DOHH2 (cell line): ENCODE measurements around the gene KBTBD3.

Experiments
- H3F3A ChIP-seq: fragments of 200-600 bp; sonication (generic), shearing (Covaris generic); 2 replicates; pipeline ENCODE4 v1.6.0; 2016; ENCODE audit warnings: antibody characterized with exemption, mild to moderate bottlenecking; ENCODE audit not compliant: control insufficient read depth, insufficient read depth
- H3K27ac ChIP-seq: fragments of 200-600 bp; sonication (generic); 2 replicates; pipeline ENCODE4 v1.5.1; 2014; ENCODE audit warnings: low read depth, mild to moderate bottlenecking, low read length, moderate library complexity
- H3K27me3 ChIP-seq: fragments of 200-600 bp; sonication (generic); 2 replicates; pipeline ENCODE4 v1.6.1; 2014; ENCODE audit warnings: mild to moderate bottlenecking, low read length, mixed read lengths; ENCODE audit not compliant: control insufficient read depth
- H3K36me3 ChIP-seq: fragments of 200-600 bp; sonication (generic); 2 replicates; pipeline ENCODE4 v1.6.1; 2014; ENCODE audit warnings: mild to moderate bottlenecking, low read length, moderate library complexity, mixed read lengths; ENCODE audit not compliant: control insufficient read depth
- H3K4me1 ChIP-seq: fragments of 200-600 bp; sonication (generic); 2 replicates; pipeline ENCODE4 v1.6.1; 2014; ENCODE audit warnings: mild to moderate bottlenecking, low read length, mixed read lengths; ENCODE audit not compliant: control insufficient read depth
- H3K4me2 ChIP-seq: fragments of 200-600 bp; sonication (generic); 2 replicates; pipeline ENCODE4 v1.6.0; 2014; ENCODE audit warnings: mild to moderate bottlenecking, low read length, moderate library complexity
- H3K4me3 ChIP-seq: fragments of 200-600 bp; sonication (generic); 2 replicates; pipeline ENCODE4 v1.5.1; 2014; ENCODE audit warnings: mild to moderate bottlenecking, low read length, mixed read lengths
- H3K79me2 ChIP-seq: fragments of 200-600 bp; sonication (generic); 2 replicates; pipeline ENCODE4 v1.6.1; 2014; ENCODE audit warnings: mild to moderate bottlenecking, low read length, mixed read lengths; ENCODE audit not compliant: control insufficient read depth
- H3K9me2 ChIP-seq: fragments of 200-600 bp; sonication (generic); replicated peaks from 2 replicates; pipeline ENCODE4 v1.6.1; 2014; ENCODE audit warnings: mild to moderate bottlenecking, low read length, mixed read lengths; ENCODE audit not compliant: control insufficient read depth
- H3K9me3 ChIP-seq: fragments of 200-600 bp; sonication (generic); 2 replicates; pipeline ENCODE4 v1.6.1; 2014; ENCODE audit warnings: antibody characterized with exemption, low read length, mixed read lengths; ENCODE audit not compliant: control insufficient read depth, insufficient read depth
- H4K20me1 ChIP-seq: fragments of 200-600 bp; sonication (generic); 2 replicates; pipeline ENCODE4 v1.6.0; 2014; ENCODE audit warnings: low read depth, mild to moderate bottlenecking, antibody characterized with exemption, low read length, moderate library complexity; ENCODE audit not compliant: control insufficient read depth, insufficient read depth
- EZH2phosphoT487 ChIP-seq: fragments of 200-600 bp; sonication (generic); IDR thresholded peaks from 2 replicates; pipeline ENCODE4 v1.6.1; 2017; ENCODE audit warnings: borderline replicate concordance, mild to moderate bottlenecking, antibody characterized with exemption, low read length, moderate library complexity, mixed read lengths
- TF ChIP-seq, protein P1 (sequence below): fragments of 200-600 bp; sonication (generic); IDR thresholded peaks from one replicate; pipeline ENCODE4 v1.5.1; 2014; ENCODE audit warnings: antibody characterized with exemption, mild to moderate bottlenecking, low read depth, low read length; ENCODE audit not compliant: poor library complexity, severe bottlenecking

KBTBD3 gene

DNA sequence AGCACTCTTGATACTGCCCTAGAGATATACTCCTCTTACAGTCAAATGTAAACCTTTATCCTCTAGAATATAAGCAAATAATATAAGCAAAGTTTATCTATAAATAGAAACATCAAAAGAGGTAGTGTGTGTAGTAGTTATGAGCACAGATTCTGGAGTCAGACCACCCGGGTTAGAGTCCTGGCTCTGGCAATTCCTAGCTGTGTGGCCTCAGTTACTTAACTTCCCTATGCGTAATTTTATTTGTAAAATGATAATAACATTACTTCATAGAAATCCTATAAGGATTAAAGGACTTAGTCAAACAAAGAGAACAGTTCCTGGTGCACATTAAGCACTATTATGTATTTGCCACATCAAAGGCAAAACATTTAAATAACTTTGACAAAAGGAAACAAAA is 62.1 kb downstream of the KBTBD3 start:
- no peak overlapping the region for H3K27ac ChIP-seq
- H3K27me3 ChIP-seq = no peaks in the 10 kb centered on the region
- peaks cover 93% of the 10 kb centered on the region for H3K79me2 ChIP-seq
- no peaks in the 10 kb centered on the region for H3K9me2 ChIP-seq
- H3K9me3 ChIP-seq = no peaks in the 10 kb centered on the region
- no peak overlapping the region for H3K4me3 ChIP-seq
- H3F3A ChIP-seq = no peaks in the 10 kb centered on the region
- no peak overlapping the region for H3K4me2 ChIP-seq
- peaks cover 85% of the 10 kb centered on the region for H3K36me3 ChIP-seq
- no peak for TF ChIP-seq EZH2phosphoT487
- TF ChIP-seq, protein P1, sequence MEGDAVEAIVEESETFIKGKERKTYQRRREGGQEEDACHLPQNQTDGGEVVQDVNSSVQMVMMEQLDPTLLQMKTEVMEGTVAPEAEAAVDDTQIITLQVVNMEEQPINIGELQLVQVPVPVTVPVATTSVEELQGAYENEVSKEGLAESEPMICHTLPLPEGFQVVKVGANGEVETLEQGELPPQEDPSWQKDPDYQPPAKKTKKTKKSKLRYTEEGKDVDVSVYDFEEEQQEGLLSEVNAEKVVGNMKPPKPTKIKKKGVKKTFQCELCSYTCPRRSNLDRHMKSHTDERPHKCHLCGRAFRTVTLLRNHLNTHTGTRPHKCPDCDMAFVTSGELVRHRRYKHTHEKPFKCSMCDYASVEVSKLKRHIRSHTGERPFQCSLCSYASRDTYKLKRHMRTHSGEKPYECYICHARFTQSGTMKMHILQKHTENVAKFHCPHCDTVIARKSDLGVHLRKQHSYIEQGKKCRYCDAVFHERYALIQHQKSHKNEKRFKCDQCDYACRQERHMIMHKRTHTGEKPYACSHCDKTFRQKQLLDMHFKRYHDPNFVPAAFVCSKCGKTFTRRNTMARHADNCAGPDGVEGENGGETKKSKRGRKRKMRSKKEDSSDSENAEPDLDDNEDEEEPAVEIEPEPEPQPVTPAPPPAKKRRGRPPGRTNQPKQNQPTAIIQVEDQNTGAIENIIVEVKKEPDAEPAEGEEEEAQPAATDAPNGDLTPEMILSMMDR = no peak
- H3K4me1 ChIP-seq = peaks cover 34% of the 10 kb centered on the region
- no peaks in the 10 kb centered on the region for H4K20me1 ChIP-seq

DNA sequence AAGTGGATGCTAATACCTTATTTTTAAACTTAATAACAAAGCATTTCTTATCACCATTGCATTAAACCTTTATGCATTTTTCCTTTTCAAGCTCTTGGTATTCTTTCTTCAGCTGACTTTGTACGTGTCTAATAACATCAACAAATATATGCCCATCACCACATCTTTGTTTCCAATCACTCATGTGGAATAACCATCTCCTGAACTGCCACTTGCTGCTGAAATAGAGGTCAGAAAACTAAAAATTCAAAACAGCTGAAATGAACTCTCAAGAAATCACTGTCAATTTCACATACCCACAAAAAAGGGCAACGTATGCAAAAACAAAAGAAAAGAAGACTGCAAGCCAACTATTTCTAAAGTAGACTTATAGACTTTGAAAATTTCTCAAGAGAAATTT is 62.5 kb downstream of the KBTBD3 start:
- no peak overlapping the region for H3K4me3 ChIP-seq
- peaks cover 89% of the 10 kb centered on the region for H3K79me2 ChIP-seq
- TF ChIP-seq, protein P1 = no peak
- TF ChIP-seq EZH2phosphoT487 = no peak
- no peaks in the 10 kb centered on the region for H3F3A ChIP-seq
- no peaks in the 10 kb centered on the region for H4K20me1 ChIP-seq
- H3K9me3 ChIP-seq = no peaks in the 10 kb centered on the region
- H3K27me3 ChIP-seq = no peaks in the 10 kb centered on the region
- peaks cover 30% of the 10 kb centered on the region for H3K4me1 ChIP-seq
- no peaks in the 10 kb centered on the region for H3K9me2 ChIP-seq
- H3K36me3 ChIP-seq = peaks cover 85% of the 10 kb centered on the region
- no peak overlapping the region for H3K27ac ChIP-seq
- no peak overlapping the region for H3K4me2 ChIP-seq

DNA sequence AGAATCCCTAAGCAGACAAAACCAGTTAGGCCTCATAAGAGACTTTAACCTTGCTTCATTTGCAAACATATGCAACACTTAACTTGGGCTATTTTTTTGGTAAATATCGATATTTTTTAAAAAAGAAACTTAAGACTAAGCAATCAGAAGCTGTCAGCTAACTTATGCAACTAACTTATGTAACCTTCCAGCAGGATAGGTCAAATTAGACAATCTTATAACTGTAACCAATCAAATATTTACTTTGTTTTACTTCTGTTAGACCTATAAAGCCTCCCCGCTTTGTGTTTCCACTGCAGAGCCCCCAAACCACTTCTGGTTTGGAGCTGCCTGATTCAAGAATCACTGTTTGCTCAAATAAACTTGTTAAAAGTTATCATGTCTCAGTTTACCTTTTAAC is 63.1 kb downstream of the KBTBD3 start:
- no peaks in the 10 kb centered on the region for H3K27me3 ChIP-seq
- H3K27ac ChIP-seq = no peak overlapping the region
- no peaks in the 10 kb centered on the region for H3F3A ChIP-seq
- H4K20me1 ChIP-seq = no peaks in the 10 kb centered on the region
- no peaks in the 10 kb centered on the region for H3K9me3 ChIP-seq
- H3K4me2 ChIP-seq = no peak overlapping the region
- H3K4me1 ChIP-seq = peaks cover 26% of the 10 kb centered on the region
- peaks cover 89% of the 10 kb centered on the region for H3K79me2 ChIP-seq
- H3K4me3 ChIP-seq = no peak overlapping the region
- H3K36me3 ChIP-seq = peaks cover 86% of the 10 kb centered on the region
- no peaks in the 10 kb centered on the region for H3K9me2 ChIP-seq
- no peak for TF ChIP-seq EZH2phosphoT487
- TF ChIP-seq, protein P1 = no peak

DNA sequence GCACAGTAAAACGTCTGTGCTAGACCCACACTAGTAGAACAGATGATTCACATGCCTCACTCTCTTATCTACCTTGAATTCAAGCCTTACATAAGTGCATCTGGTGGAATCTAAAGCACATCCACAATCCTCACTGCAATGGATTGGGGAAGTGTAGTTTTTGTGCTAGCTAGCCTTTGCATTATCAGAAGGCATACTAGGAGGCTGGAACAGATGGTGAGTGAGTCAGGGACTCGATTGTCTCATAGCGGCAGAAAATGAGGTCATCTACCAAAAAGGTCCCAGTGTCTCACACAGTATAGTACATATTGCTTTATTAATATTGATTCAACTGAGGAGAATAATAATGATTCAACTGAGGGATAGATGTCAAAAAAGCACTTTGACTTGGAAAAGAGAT is 64.4 kb downstream of the KBTBD3 start:
- H3K36me3 ChIP-seq = peaks cover 88% of the 10 kb centered on the region
- no peaks in the 10 kb centered on the region for H3F3A ChIP-seq
- peaks cover 17% of the 10 kb centered on the region for H3K4me1 ChIP-seq
- no peaks in the 10 kb centered on the region for H4K20me1 ChIP-seq
- H3K9me2 ChIP-seq = no peaks in the 10 kb centered on the region
- TF ChIP-seq, protein P1 = no peak
- peaks cover 89% of the 10 kb centered on the region for H3K79me2 ChIP-seq
- no peaks in the 10 kb centered on the region for H3K27me3 ChIP-seq
- H3K9me3 ChIP-seq = no peaks in the 10 kb centered on the region
- no peak overlapping the region for H3K4me3 ChIP-seq
- H3K27ac ChIP-seq = no peak overlapping the region
- no peak overlapping the region for H3K4me2 ChIP-seq
